SK-N-SH treated with all-trans-retinoic acid at 6 μM for 48 hours (cell line): Measurements from ENCODE around the gene PCDHGA1.

Experiments
- PATZ1 ChIP-seq: fragments of 250-450 bp; sonication (Bioruptor Pico); IDR thresholded peaks from 2 replicates; pipeline ENCODE4 v1.8.0; 2020; ENCODE audit warnings: mild to moderate bottlenecking, moderate library complexity, borderline replicate concordance
- ZNF70 ChIP-seq: fragments of 450-650 bp; formaldehyde crosslinking; IDR thresholded peaks from 2 replicates; pipeline ENCODE4 v1.5.0; 2020; ENCODE audit warnings: mild to moderate bottlenecking, moderate library complexity

GRCh38 chr5:141399555-141400258 lies 69.4 kb downstream of the PCDHGA1 start:
- TF ChIP-seq PATZ1 (CRISPR knock-in tag) (no peak), ZNF70 (CRISPR knock-in tag) (no peak)
